OCI-LY3 (cell line): ENCODE results near the gene NRP2.

Experiments used
- CTCF ChIP-seq: fragments of 200-600, 300-600 bp; sonication (generic); IDR thresholded peaks from 2 replicates; pipeline ENCODE4 v1.5.1; 2014; ENCODE audit warnings: antibody characterized with exemption, low read length, low read depth
- EZH2phosphoT487 ChIP-seq: fragments of 200-600 bp; shearing (Covaris generic); IDR thresholded peaks from 2 replicates; pipeline ENCODE4 v1.6.1; 2018; ENCODE audit warnings: antibody characterized with exemption, mixed run types, low read depth

GRCh38 chr2:205744074-205744591 is 61.8 kb downstream of the NRP2 start:
- no peak for TF ChIP-seq CTCF
- no peak for TF ChIP-seq EZH2phosphoT487
